GM06990 (cell line): ENCODE measurements around the gene MND1.
A peak's percentile ranks its signal among the peaks of the same experiment; 100 is the strongest.

Source experiments
- DNase-seq: peaks from one replicate; pipeline ENCODE4 v3.0.0-alpha.2; 2011; ENCODE audit not compliant: insufficient read length; ENCODE audit errors: extremely low read depth
- H3K27me3 ChIP-seq: replicated peaks from 2 replicates; pipeline ENCODE4 v1.6.0; 2011; ENCODE audit warnings: low read length; ENCODE audit not compliant: control insufficient read depth, insufficient read depth
- H3K36me3 ChIP-seq: 2 replicates; pipeline ENCODE4 v1.5.1; 2011; ENCODE audit warnings: low read length; ENCODE audit not compliant: control insufficient read depth, insufficient read depth
- H3K4me3 ChIP-seq: replicated peaks from 2 replicates; pipeline ENCODE4 v1.5.1; 2011; ENCODE audit warnings: low read depth, mild to moderate bottlenecking, control low read depth, low read length
- CTCF ChIP-seq: IDR thresholded peaks from 2 replicates; pipeline ENCODE4 v1.5.1; 2011; ENCODE audit warnings: low read length, control low read depth, mild to moderate bottlenecking, inconsistent platforms; ENCODE audit not compliant: insufficient read depth, poor library complexity, severe bottlenecking

Gene MND1

DNA sequence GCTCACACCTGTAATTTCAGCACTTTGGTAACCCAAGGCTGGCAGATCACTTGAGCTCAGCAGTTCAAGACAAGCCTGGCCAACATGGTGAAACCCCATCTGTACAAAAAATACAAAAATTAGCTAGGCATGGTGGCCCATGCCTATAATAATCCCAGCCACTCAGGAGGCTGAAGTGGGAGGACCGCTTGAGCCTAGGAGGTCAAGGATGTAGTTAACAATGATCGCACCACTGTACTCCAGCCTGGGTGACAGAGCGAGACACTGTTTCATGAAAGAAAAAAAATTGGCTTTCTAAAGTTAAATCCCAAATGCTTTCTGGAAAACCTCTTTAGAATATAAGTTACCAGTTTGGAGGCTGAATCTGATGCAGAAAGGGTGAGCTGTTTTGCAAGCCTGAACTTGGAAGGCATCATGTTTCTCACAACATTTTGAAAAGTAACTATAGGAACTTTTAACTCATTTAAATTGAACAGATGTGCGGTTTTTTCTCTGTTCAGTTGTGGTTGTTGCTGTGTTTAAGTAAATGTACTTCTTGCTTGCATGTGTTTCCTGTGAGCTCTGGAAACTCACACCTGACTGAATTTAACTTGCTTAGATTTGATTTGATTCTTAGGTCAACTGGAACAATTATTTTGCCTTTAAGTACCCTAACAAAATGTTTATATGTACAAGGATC, 81.9 kb downstream of the MND1 start:
- DNase-seq, result no peak
- Histone ChIP-seq H3K27me3 (no peaks in the 10 kb centered on the region), H3K4me3 (no peak overlapping the region), H3K36me3 (no peaks in the 10 kb centered on the region)
- no peak for TF ChIP-seq CTCF

DNA sequence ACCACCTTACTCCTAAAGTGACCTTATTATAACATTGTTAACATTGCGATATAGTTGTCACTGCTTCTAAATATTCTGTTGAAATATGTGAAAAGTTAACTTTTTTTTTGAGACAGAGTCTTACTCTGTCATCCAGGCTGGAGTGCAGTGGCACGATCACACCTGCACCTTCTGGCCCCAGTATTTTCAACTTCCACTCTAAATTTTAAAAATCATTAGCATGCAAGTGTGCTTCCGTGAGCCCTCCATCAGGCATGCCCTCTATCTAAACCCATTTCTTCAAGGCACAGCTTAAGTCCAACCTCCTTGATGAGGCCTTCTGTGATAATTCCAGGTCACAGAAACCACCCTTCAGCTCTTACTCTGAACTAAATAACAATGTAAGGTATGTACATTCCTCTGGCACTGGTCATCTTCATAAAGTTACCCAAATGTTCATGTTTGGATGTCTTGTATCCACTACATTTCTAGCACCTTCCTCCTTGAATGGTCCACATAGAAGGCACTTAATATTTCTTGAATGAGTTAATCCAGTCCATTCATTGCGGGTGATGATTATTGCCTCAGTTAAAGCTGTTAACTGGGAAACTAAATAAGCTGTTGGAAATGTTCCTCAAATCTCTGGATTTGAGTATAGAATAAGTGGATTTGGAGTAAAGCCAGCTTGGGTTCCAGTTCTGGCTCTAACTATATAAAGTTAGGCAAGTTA, 83.0 kb downstream of the MND1 start:
- DNase-seq, result no peak
- no peak for TF ChIP-seq CTCF
- Histone ChIP-seq H3K36me3 (no peaks in the 10 kb centered on the region), H3K4me3 (no peak overlapping the region), H3K27me3 (no peaks in the 10 kb centered on the region)

GRCh38 chr4:153428941-153429475, 84.5 kb downstream of the MND1 start:
- TF ChIP-seq CTCF, result no peak
- no peaks in the 10 kb centered on the region for H3K36me3 ChIP-seq
- H3K27me3 ChIP-seq, result no peaks in the 10 kb centered on the region
- H3K4me3 ChIP-seq, result no peak overlapping the region
- no peak for DNase-seq

DNA sequence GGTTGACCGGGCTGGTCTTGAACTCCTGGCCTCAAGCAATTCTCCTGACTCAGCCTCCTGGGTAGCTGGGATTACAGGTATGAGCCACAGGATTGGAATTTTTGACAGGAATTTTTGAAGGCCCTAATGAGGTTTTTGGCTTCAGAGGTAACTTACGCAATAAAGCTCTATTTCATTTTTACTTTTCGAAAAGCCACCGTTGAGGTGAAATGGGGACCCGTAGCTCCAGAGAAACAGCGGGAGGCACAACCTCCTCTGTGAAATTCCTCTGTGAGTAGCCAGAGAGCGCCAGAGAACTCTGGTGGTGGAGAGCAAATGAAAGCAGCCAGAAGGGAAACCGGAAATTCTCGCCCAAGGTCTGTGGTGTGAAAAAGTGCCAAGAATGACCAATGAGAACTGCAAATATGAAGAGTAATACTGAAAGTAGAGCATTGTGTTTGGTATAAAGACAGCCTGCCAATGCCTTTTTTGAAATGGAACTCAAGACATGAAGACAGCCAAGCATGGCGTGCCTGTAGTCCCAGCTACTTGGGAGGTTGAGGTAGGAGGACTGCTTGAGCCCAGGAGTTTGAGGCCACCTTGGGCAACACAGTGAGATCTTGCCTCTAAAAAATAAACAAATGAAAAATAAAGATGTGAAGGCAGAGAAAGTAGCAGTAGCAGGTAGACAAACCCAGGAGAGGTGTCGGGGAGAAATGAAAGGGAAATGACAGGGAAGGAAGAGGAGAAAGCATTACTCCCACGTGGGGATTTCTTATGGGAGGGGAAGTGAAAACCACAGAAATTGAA, 88.7 kb downstream of the MND1 start:
- peak; percentile 85 for TF ChIP-seq CTCF
- DNase-seq, result peak; percentile 77
- Histone ChIP-seq H3K4me3 (peak overlapping the region; percentile 51), H3K36me3 (no peaks in the 10 kb centered on the region), H3K27me3 (no peaks in the 10 kb centered on the region)

DNA sequence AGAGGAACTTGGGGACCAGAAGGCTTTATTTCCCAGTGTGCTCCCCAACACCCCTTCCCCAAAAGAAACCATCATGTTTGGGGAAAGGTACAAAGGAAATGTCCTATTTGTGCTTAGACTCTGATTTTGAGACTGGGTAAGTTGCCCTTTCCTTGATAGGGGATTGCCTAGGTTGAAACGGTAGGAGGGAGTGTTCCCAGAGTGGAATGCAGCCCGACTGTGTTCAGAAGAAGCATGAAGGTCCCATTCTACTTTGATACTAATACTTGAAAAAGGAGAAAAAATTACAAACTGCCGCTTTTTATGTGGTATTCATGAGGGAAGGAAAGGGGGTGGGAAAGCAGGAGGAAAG, 89.2 kb downstream of the MND1 start:
- DNase-seq, result no peak
- TF ChIP-seq CTCF, result no peak
- Histone ChIP-seq H3K27me3 (no peaks in the 10 kb centered on the region), H3K36me3 (no peaks in the 10 kb centered on the region), H3K4me3 (peak overlapping the region; percentile 51)
